OCI-LY1 (cell line): ENCODE measurements around the gene NEDD4L.

ENCODE experiments used
- H2AFZ ChIP-seq: fragments of 200-600 bp; sonication (generic), shearing (Covaris generic); 2 replicates; pipeline ENCODE4 v1.6.0; 2014; ENCODE audit warnings: antibody characterized with exemption, mild to moderate bottlenecking, low read length
- H3F3A ChIP-seq: fragments of 200-600 bp; sonication (generic), shearing (Covaris generic); 2 replicates; pipeline ENCODE4 v1.6.0; 2014; ENCODE audit warnings: mild to moderate bottlenecking, antibody characterized with exemption, low read length, moderate library complexity; ENCODE audit not compliant: insufficient read depth
- H3K27ac ChIP-seq: fragments of 200-600 bp; sonication (generic); 2 replicates; pipeline ENCODE4 v1.5.1; 2014; ENCODE audit warnings: low read length, mixed run types, mild to moderate bottlenecking, low read depth; ENCODE audit not compliant: poor library complexity, severe bottlenecking
- H3K27me3 ChIP-seq: fragments of 200-600 bp; sonication (generic); 2 replicates; pipeline ENCODE4 v1.6.0; 2014; ENCODE audit warnings: antibody characterized with exemption, mild to moderate bottlenecking, low read length, moderate library complexity; ENCODE audit not compliant: insufficient read depth
- H3K36me3 ChIP-seq: fragments of 200-600 bp; sonication (generic); 2 replicates; pipeline ENCODE4 v1.6.1; 2014; ENCODE audit warnings: mild to moderate bottlenecking, antibody characterized with exemption, low read length, moderate library complexity, mixed read lengths; ENCODE audit not compliant: insufficient read depth
- H3K4me1 ChIP-seq: fragments of 200-600 bp; sonication (generic); 2 replicates; pipeline ENCODE4 v1.5.1; 2014; ENCODE audit warnings: mild to moderate bottlenecking, low read length, moderate library complexity; ENCODE audit not compliant: insufficient read depth, severe bottlenecking
- H3K4me2 ChIP-seq: fragments of 200-600 bp; sonication (generic), shearing (Covaris generic); 2 replicates; pipeline ENCODE4 v1.6.1; 2014; ENCODE audit warnings: low read length
- H3K4me3 ChIP-seq: fragments of 200-600 bp; sonication (generic); 2 replicates; pipeline ENCODE4 v1.5.1; 2014; ENCODE audit warnings: low read length, low read depth, mild to moderate bottlenecking, mixed read lengths; ENCODE audit not compliant: poor library complexity, severe bottlenecking
- H3K79me2 ChIP-seq: fragments of 200-600 bp; shearing (Covaris generic); 2 replicates; pipeline ENCODE4 v1.6.1; 2016; ENCODE audit warnings: mixed run types, low read length, mixed read lengths; ENCODE audit not compliant: insufficient read depth
- H3K9ac ChIP-seq: fragments of 200-600 bp; sonication (generic), shearing (Covaris generic); 2 replicates; pipeline ENCODE4 v1.6.1; 2014; ENCODE audit warnings: mild to moderate bottlenecking, low read length, mixed read lengths
- H3K9me2 ChIP-seq: fragments of 200-600 bp; sonication (generic), shearing (Covaris generic); 2 replicates; pipeline ENCODE4 v1.6.1; 2014; ENCODE audit warnings: low read depth, mild to moderate bottlenecking, low read length, mixed read lengths
- H3K9me3 ChIP-seq: fragments of 200-600 bp; shearing (Covaris generic); 2 replicates; pipeline ENCODE4 v1.6.1; 2014; ENCODE audit warnings: low read length, mixed read lengths
- H4K20me1 ChIP-seq: fragments of 200-600 bp; sonication (generic), shearing (Covaris generic); 2 replicates; pipeline ENCODE4 v1.6.0; 2016; ENCODE audit warnings: mild to moderate bottlenecking, low read length; ENCODE audit not compliant: insufficient read depth
- CTCF ChIP-seq: fragments of 200-600 bp; sonication (generic), shearing (Covaris generic); IDR thresholded peaks from 2 replicates; pipeline ENCODE4 v1.5.1; 2017; ENCODE audit warnings: mild to moderate bottlenecking, antibody characterized with exemption, low read length, moderate library complexity, mixed read lengths
- EZH2 ChIP-seq: fragments of 200-600 bp; sonication (generic), shearing (Covaris generic); IDR thresholded peaks from 2 replicates; pipeline ENCODE4 v1.8.0; 2017; ENCODE audit warnings: borderline replicate concordance, mixed run types, mild to moderate bottlenecking, antibody characterized with exemption, low read length, moderate library complexity, mixed read lengths

Gene NEDD4L

GRCh38 chr18:58344861-58345463, 300.9 kb downstream of the NEDD4L start:
- Histone ChIP-seq H3K9me2 (no peaks in the 10 kb centered on the region), H3K27me3 (no peaks in the 10 kb centered on the region), H2AFZ (no peak overlapping the region), H3K9me3 (no peaks in the 10 kb centered on the region), H3F3A (no peaks in the 10 kb centered on the region), H3K27ac (no peak overlapping the region), H3K79me2 (no peaks in the 10 kb centered on the region), H3K4me3 (no peak overlapping the region), H4K20me1 (no peaks in the 10 kb centered on the region), H3K9ac (no peak overlapping the region), H3K36me3 (no peaks in the 10 kb centered on the region), H3K4me2 (no peak overlapping the region), H3K4me1 (no peaks in the 10 kb centered on the region)
- TF ChIP-seq EZH2 (no peak), CTCF (no peak)

- Histone ChIP-seq H3K9me3 (no peaks in the 10 kb centered on the region), H3K4me2 (no peak overlapping the region), H4K20me1 (no peaks in the 10 kb centered on the region), H3K36me3 (no peaks in the 10 kb centered on the region), H3K4me1 (no peaks in the 10 kb centered on the region), H3K27me3 (no peaks in the 10 kb centered on the region), H3K27ac (no peak overlapping the region), H3K79me2 (no peaks in the 10 kb centered on the region), H3K4me3 (no peak overlapping the region), H3K9me2 (no peaks in the 10 kb centered on the region), H3K9ac (no peak overlapping the region), H2AFZ (no peak overlapping the region), H3F3A (no peaks in the 10 kb centered on the region)
- TF ChIP-seq EZH2 (no peak), CTCF (no peak)
These were observed 301.8 kb downstream of the NEDD4L start for GRCh38 chr18:58345875-58346274.

DNA sequence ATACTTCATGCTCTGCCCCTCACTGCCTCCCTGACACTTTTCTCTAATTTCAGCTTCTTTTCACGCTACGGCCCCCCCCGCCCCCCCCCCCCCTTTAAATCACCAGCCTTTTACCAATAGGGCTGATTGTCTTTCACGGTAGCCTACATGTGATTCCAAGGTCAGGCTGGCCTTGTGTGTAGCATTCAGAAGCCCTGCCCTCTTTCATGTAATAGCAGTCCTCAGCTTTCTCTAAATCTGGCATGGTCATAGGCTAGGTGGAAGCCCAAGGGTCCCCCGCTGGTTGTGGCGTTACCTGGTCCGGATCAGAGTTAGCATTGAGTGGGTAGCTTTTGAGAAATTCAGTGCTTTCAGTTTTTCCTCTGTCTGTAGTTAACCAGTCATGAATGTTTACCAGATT, 303.1 kb downstream of the NEDD4L start:
- no peaks in the 10 kb centered on the region for H3K4me1 ChIP-seq
- TF ChIP-seq EZH2 = no peak
- TF ChIP-seq CTCF = no peak
- H3K4me3 ChIP-seq = no peak overlapping the region
- no peaks in the 10 kb centered on the region for H3K9me3 ChIP-seq
- no peak overlapping the region for H3K4me2 ChIP-seq
- H3K9me2 ChIP-seq = no peaks in the 10 kb centered on the region
- H3K36me3 ChIP-seq = no peaks in the 10 kb centered on the region
- no peaks in the 10 kb centered on the region for H3K79me2 ChIP-seq
- no peak overlapping the region for H3K9ac ChIP-seq
- no peaks in the 10 kb centered on the region for H3K27me3 ChIP-seq
- no peak overlapping the region for H2AFZ ChIP-seq
- H3K27ac ChIP-seq = no peak overlapping the region
- H3F3A ChIP-seq = no peaks in the 10 kb centered on the region
- no peaks in the 10 kb centered on the region for H4K20me1 ChIP-seq
